HepG2 (cell line): ENCODE results near the gene ZBTB46. TPM values are rescaled to one million over a fixed set of nuclear protein-coding genes. Genes with fewer than 3 reads are reported as not detected.
A peak's percentile ranks its signal among the peaks of the same experiment; 100 is the strongest.

Experiments used
- AGO2 ChIP-seq: fragments of 200-400 bp; formaldehyde crosslinking; optimal IDR thresholded peaks from 2 replicates; pipeline ENCODE3; 2017; ENCODE audit warnings: mild to moderate bottlenecking, low read depth, low read length, moderate library complexity
- ARNTL ChIP-seq: sonication (generic); formaldehyde crosslinking; IDR thresholded peaks from 2 replicates; pipeline ENCODE4 v1.4.0; 2020; ENCODE audit warnings: mild to moderate bottlenecking, missing genetic modification reagents
- CENPX ChIP-seq: sonication (generic); formaldehyde crosslinking; IDR thresholded peaks from 2 replicates; pipeline ENCODE4 v1.9.0; 2021; ENCODE audit warnings: mild to moderate bottlenecking, missing genetic modification reagents, moderate library complexity
- HIC2 ChIP-seq: sonication (generic); formaldehyde crosslinking; IDR thresholded peaks from 2 replicates; pipeline ENCODE4 v1.9.0; 2022; ENCODE audit warnings: low read depth, missing genetic modification reagents
- MAFK ChIP-seq, 2 experiments: IDR thresholded peaks in 1 of 2; conservative IDR thresholded peaks in 1 of 2; 2 replicates each; pipeline ENCODE4 v1.6.1; 2011; ENCODE audit warnings: improper control_type of control experiment in 2 of 2, low read length in 2 of 2
- MIER2 ChIP-seq: IDR thresholded peaks from 2 replicates; pipeline ENCODE4 v1.6.1; 2016; ENCODE audit warnings: missing biosample characterization, missing genetic modification reagents
- MIER3 ChIP-seq: IDR thresholded peaks from 2 replicates; pipeline ENCODE4 v1.6.1; 2016; ENCODE audit warnings: missing compliant biosample characterization, borderline replicate concordance
- NR3C1 ChIP-seq: sonication (generic); formaldehyde crosslinking; IDR thresholded peaks from 2 replicates; pipeline ENCODE4 v1.4.0; 2020; ENCODE audit warnings: missing genetic modification reagents
- SP5 ChIP-seq: IDR thresholded peaks from 2 replicates; pipeline ENCODE4 v1.6.1; 2016; ENCODE audit warnings: low read depth, borderline replicate concordance
- ZFP37 ChIP-seq: sonication (generic); formaldehyde crosslinking; IDR thresholded peaks from 2 replicates; pipeline ENCODE4 v1.4.0; 2020; ENCODE audit warnings: missing genetic modification reagents, borderline replicate concordance
- ZFP82 ChIP-seq: sonication (generic); formaldehyde crosslinking; IDR thresholded peaks from 2 replicates; pipeline ENCODE4 v1.5.1; 2020; ENCODE audit warnings: mild to moderate bottlenecking, missing genetic modification reagents, borderline replicate concordance
- ZNF318 ChIP-seq: sonication (generic); formaldehyde crosslinking; IDR thresholded peaks from 2 replicates; pipeline ENCODE4 v1.4.0; 2020; ENCODE audit warnings: mild to moderate bottlenecking, missing genetic modification reagents
- ZNF503 ChIP-seq: sonication (generic); formaldehyde crosslinking; IDR thresholded peaks from 2 replicates; pipeline ENCODE4 v1.4.0; 2020; ENCODE audit warnings: missing genetic modification reagents
- ZNF564 ChIP-seq: sonication (generic); formaldehyde crosslinking; IDR thresholded peaks from 2 replicates; pipeline ENCODE4 v1.8.1; 2023; ENCODE audit warnings: mild to moderate bottlenecking, missing genetic modification reagents
- polyA plus RNA-seq, 8 experiments: library from polyadenylated mRNA; depleted of rRNA in 3 of 8; stranded (reverse) in 7 of 8; unstranded in 1 of 8; fragments of >200 nt; fragmentation: Illumina TruSeq in 4 of 8; extraction: Trizol in 4 of 8; gene quantifications; 2 replicates each; pipeline versions ENCODE4 v1.2.1 to v1.2.3, GENCODE V29; 2011 to 2016; ENCODE audit warnings: low read depth in 4 of 8, missing spikeins in 1 of 8, mixed read lengths in 1 of 8; ENCODE audit not compliant: insufficient read depth in 1 of 8
- total RNA-seq, 5 experiments: library from RNA; depleted of rRNA; stranded (reverse); fragments of >200 nt; fragmentation: Illumina TruSeq; extraction: Trizol; gene quantifications; 2 replicates each; pipeline ENCODE4 v1.2.3, GENCODE V29; 2016; ENCODE audit warnings: low read depth in 1 of 5

ZBTB46 gene
- total and polyA plus RNA-seq, 2 of the 13 experiments (the other 11 are each of a cell fraction or from before 2014, with no cell fraction given) = 1.6 to 13.5 TPM

GRCh38 chr20:63734946-63735858 lies 95.9 kb downstream of the ZBTB46 start (continued):
- no peak for TF ChIP-seq SP5 (CRISPR knock-in tag)
- TF ChIP-seq MIER2 (CRISPR knock-in tag) = no peak
- TF ChIP-seq MAFK (conservative IDR thresholded peaks at IDR 0.05 in 1 of 2, IDR thresholded peaks at IDR 0.05 in 1 of 2; ENCODE audit: low read length in 2 of 2) = no peak
- TF ChIP-seq NR3C1 (CRISPR knock-in tag) = no peak
- no peak for TF ChIP-seq ZFP37 (CRISPR knock-in tag)
- no peak for TF ChIP-seq ZNF503 (CRISPR knock-in tag)
- no peak for TF ChIP-seq ARNTL
- peak; percentile 63; the same call in 1 of the 2 replicates for TF ChIP-seq ZNF564 (CRISPR knock-in tag)
- no peak for TF ChIP-seq CENPX (CRISPR knock-in tag)
- no peak for TF ChIP-seq ZNF318 (CRISPR knock-in tag)
- TF ChIP-seq AGO2 = peak; percentile 92
- TF ChIP-seq ZFP82 (CRISPR knock-in tag) = no peak
- no peak for TF ChIP-seq MIER3 (CRISPR knock-in tag)
- TF ChIP-seq HIC2 (CRISPR knock-in tag) = peak; percentile 78
